A549 (cell line): Measurements from ENCODE around the gene PRICKLE4. TPM values are rescaled to one million over a fixed set of nuclear protein-coding genes. Genes with fewer than 3 reads are reported as not detected.

ENCODE experiments used
- ATAC-seq, 2 experiments: fragments of 200-7000 bp in 1 of 2; fragments of >200 bp in 1 of 2; cut with Nextera tagmentation in 1 of 2; cut with Tn5 transposase in 1 of 2; 3 replicates each; pipeline versions ENCODE4 v1.8.0 to v1.9.1; 2018 to 2020; ENCODE audit warnings: mild to moderate bottlenecking in 1 of 2, moderate library complexity in 1 of 2
- CTCF ChIA-PET: fragments of 300-600 bp; sonication (Branson Sonifier 250); formaldehyde crosslinking; extraction: SDS; loops from one replicate; lab custom pipeline; 2021; ENCODE audit warnings: antibody characterized with exemption, inconsistent platforms; lab: Yijun Ruan, JAX
- POLR2A ChIA-PET: fragments of 350-600 bp; formaldehyde crosslinking; extraction: SDS; loops from one replicate; lab custom pipeline; 2021; ENCODE audit warnings: antibody characterized with exemption, inconsistent platforms; lab: Yijun Ruan, JAX
- DNase-seq, 2 experiments: peaks; one replicate each; pipeline versions ENCODE4 v3.0.0 to v3.0.0-alpha.2; 2011 to 2016; ENCODE audit warnings: low read depth in 1 of 2, low spot score in 1 of 2
- FAIRE-seq: peaks from 2 replicates; lab custom pipeline; 2011; peaks lifted over from hg19 to GRCh38; lab: Jason Lieb, UNC
- H3K27ac ChIP-seq, 2 experiments: fragments of >200 bp; sonication (Bioruptor Twin); formaldehyde crosslinking; 3 replicates each; pipeline ENCODE4 v1.5.1; 2016 to 2017
- H3K4me1 ChIP-seq: fragments of >200 bp; sonication (Bioruptor Twin); formaldehyde crosslinking; 3 replicates; pipeline ENCODE4 v1.6.1; 2016
- H3K4me2 ChIP-seq: fragments of >200 bp; sonication (Bioruptor Twin); formaldehyde crosslinking; 3 replicates; pipeline ENCODE4 v1.6.1; 2016
- H3K4me3 ChIP-seq: fragments of >200 bp; sonication (Bioruptor Twin); formaldehyde crosslinking; 3 replicates; pipeline ENCODE4 v1.5.1; 2016
- H3K9me3 ChIP-seq: fragments of >200 bp; sonication (Bioruptor Twin); formaldehyde crosslinking; 3 replicates; pipeline ENCODE4 v1.6.1; 2016
- BCL3 ChIP-seq: fragments of >200 bp; sonication (Bioruptor Twin); formaldehyde crosslinking; IDR thresholded peaks from 3 replicates; pipeline ENCODE4 v1.6.1; 2016
- CTCF ChIP-seq: fragments of >200 bp; sonication (Bioruptor Twin); formaldehyde crosslinking; IDR thresholded peaks from 3 replicates; pipeline ENCODE4 v1.5.1; 2016
- FOSL2 ChIP-seq, 2 experiments: fragments of 450-650 bp in 1 of 2; fragments of >200 bp in 1 of 2; sonication (Bioruptor Twin) in 1 of 2; formaldehyde crosslinking; IDR thresholded peaks; 2 replicates each; pipeline versions ENCODE4 v1.5.0 to v1.6.1; 2016 to 2020; ENCODE audit warnings: mild to moderate bottlenecking in 1 of 2, moderate library complexity in 1 of 2
- HDAC2 ChIP-seq: fragments of 200-600 bp; sonication (generic); IDR thresholded peaks from 2 replicates; pipeline ENCODE4 v1.6.1; 2016
- JUN ChIP-seq, 2 experiments: fragments of >200 bp; sonication (Bioruptor Twin); formaldehyde crosslinking; IDR thresholded peaks; 2 replicates in 1 of 2; 3 replicates in 1 of 2; pipeline ENCODE4 v1.6.1; 2016 to 2017
- JUNB ChIP-seq: fragments of >200 bp; sonication (Bioruptor Twin); formaldehyde crosslinking; IDR thresholded peaks from 2 replicates; pipeline ENCODE4 v1.6.1; 2016
- KDM5A ChIP-seq: fragments of 200-600 bp; sonication (generic); IDR thresholded peaks from 2 replicates; pipeline ENCODE4 v1.6.1; 2016; ENCODE audit warnings: antibody characterized with exemption, mild to moderate bottlenecking
- MAFK ChIP-seq: fragments of 450-650 bp; IDR thresholded peaks from 2 replicates; pipeline ENCODE4 v1.6.1; 2014; ENCODE audit not compliant: partially characterized antibody
- MAX ChIP-seq: IDR thresholded peaks from 2 replicates; pipeline ENCODE4 v1.6.1; 2012
- MAZ ChIP-seq: fragments of 150-350 bp; IDR thresholded peaks from 2 replicates; pipeline ENCODE4 v1.6.1; 2014; ENCODE audit warnings: antibody characterized with exemption, low read depth, low read length, borderline replicate concordance
- NPAS2 ChIP-seq: fragments of 250-450 bp; sonication (Bioruptor Pico); IDR thresholded peaks from 2 replicates; pipeline ENCODE4 v1.8.0; 2022; ENCODE audit warnings: mild to moderate bottlenecking, moderate library complexity, borderline replicate concordance
- PBX3 ChIP-seq: IDR thresholded peaks from 2 replicates; pipeline ENCODE4 v1.6.1; 2012
- PHF8 ChIP-seq: fragments of 200-600 bp; sonication (generic); IDR thresholded peaks from 2 replicates; pipeline ENCODE4 v1.6.1; 2016; ENCODE audit warnings: low read depth, mild to moderate bottlenecking, antibody characterized with exemption, moderate library complexity, borderline replicate concordance
- POLR2A ChIP-seq: IDR thresholded peaks from 2 replicates; pipeline ENCODE4 v1.6.1; 2012; ENCODE audit warnings: mild to moderate bottlenecking, low read length
- RAD21 ChIP-seq, 2 experiments: fragments of >200 bp in 1 of 2; sonication (Bioruptor Twin) in 1 of 2; formaldehyde crosslinking in 1 of 2; IDR thresholded peaks in 1 of 2; conservative IDR thresholded peaks in 1 of 2; 2 replicates in 1 of 2; 3 replicates in 1 of 2; pipeline ENCODE4 v1.6.1; 2012 to 2018; ENCODE audit warnings: inconsistent platforms in 1 of 2
- SMC3 ChIP-seq: fragments of >200 bp; sonication (Bioruptor Twin); formaldehyde crosslinking; IDR thresholded peaks from 3 replicates; pipeline ENCODE4 v1.6.1; 2018; ENCODE audit warnings: inconsistent platforms
- SREBF2 ChIP-seq: fragments of 450-650 bp; IDR thresholded peaks from 2 replicates; pipeline ENCODE4 v1.6.1; 2014; ENCODE audit warnings: mild to moderate bottlenecking, moderate library complexity
- WGBS: methylation state at CpG from one replicate; pipeline ENCODE4 v1.1.6; 2017; ENCODE audit errors: missing lambda C conversion rate; 5-methylcytosine and 5-hydroxymethylcytosine counted together
- polyA plus RNA-seq, 4 experiments: library from polyadenylated mRNA; depleted of rRNA in 3 of 4; stranded (reverse); fragments of >200 nt; fragmentation: RNase III in 1 of 4; extraction: RNeasy Plus Mini Kit Qiagen cat#74134 plus additional on column Dnase treatment in 1 of 4; gene quantifications; 2 replicates in 3 of 4; 3 replicates in 1 of 4; pipeline ENCODE4 v1.2.3, GENCODE V29; 2011 to 2017

The PRICKLE4 gene
- polyA plus RNA-seq, 2 of the 4 experiments (the other 2 are of a cell fraction): 0.34 to 1.5 TPM

- Histone ChIP-seq H3K4me1 (peaks cover 23% of the 10 kb centered on the region), H3K27ac (peak overlapping the region; percentile 85 to 97), H3K9me3 (no peaks in the 10 kb centered on the region), H3K4me2 (peak overlapping the region; percentile 85), H3K4me3 (peak overlapping the region; percentile 65)
- TF ChIP-seq JUN (IDR thresholded peaks at IDR 0.05) (no peak), MAFK (peak; percentile 56)
- ChIA-PET CTCF (interaction anchor here (0.7 to 8.9 kb wide), 36 partner anchors 8 to 420 kb away, joined by 3 to 111 read pairs (median 5); partner anchors contain the start of genes BYSL, MED20 and TAF8), POLR2A (interaction anchor here (1.0 to 1.2 kb wide), 4 partner anchors 150 to 261 kb away, joined by 3 to 4 read pairs (median 3); no protein-coding TSS in a partner anchor)
- no peak for FAIRE-seq
- ATAC-seq: peak; percentile 14 to 19; a peak in 4 of 6 replicates
- 43% methylated on average over 17 of the region's 29 CpGs for WGBS
- DNase-seq: no peak
These were observed 5.3 kb downstream of the PRICKLE4 start for GRCh38 chr6:41785689-41786450.

GRCh38 chr6:41786451-41787218 lies 6.1 kb downstream of the PRICKLE4 start:
- peak overlapping the region; percentile 85 to 97 for H3K27ac ChIP-seq
- WGBS: 0% methylated on average over 6 of the region's 58 CpGs
- peak overlapping the region; percentile 65 for H3K4me3 ChIP-seq
- peak; percentile 59; the same call in 2 of the 3 replicates for TF ChIP-seq SMC3
- TF ChIP-seq JUNB: no peak
- no peak for TF ChIP-seq NPAS2
- TF ChIP-seq POLR2A: peak; percentile 52
- TF ChIP-seq CTCF: peak; percentile 54
- TF ChIP-seq RAD21 (conservative IDR thresholded peaks at IDR 0.05 in 1 of 2, IDR thresholded peaks at IDR 0.05 in 1 of 2): peak; percentile 49 to 59
- FAIRE-seq (no peak), DNase-seq (peak; percentile 69 to 72), ATAC-seq (peak; percentile 86 to 91)
- no peaks in the 10 kb centered on the region for H3K9me3 ChIP-seq
- POLR2A ChIA-PET: interaction anchor here (0.6 to 2.0 kb wide), 10 partner anchors 23 to 264 kb away, joined by 3 to 18 read pairs (median 3); partner anchors contain the start of genes BYSL, MED20 and TAF8
- peak overlapping the region; percentile 85 for H3K4me2 ChIP-seq
- CTCF ChIA-PET: interaction anchor here (0.6 to 8.9 kb wide), 44 partner anchors 8 to 421 kb away, joined by 3 to 111 read pairs (median 5); partner anchors contain the start of genes BYSL, MED20 and TAF8
- H3K4me1 ChIP-seq: peaks cover 15% of the 10 kb centered on the region

- H3K4me3 ChIP-seq: peak within 1 kb of the TSS; percentile 65
- CTCF ChIA-PET: interaction anchor here (0.6 to 8.9 kb wide), 50 partner anchors 9 to 467 kb away, joined by 3 to 111 read pairs (median 4); partner anchors contain the start of genes BYSL, CCND3, MED20 and TAF8
- WGBS: 0% methylated on average over 31 of the region's 55 CpGs
- DNase-seq (peak; percentile 70 to 94), ATAC-seq (peak; percentile 87 to 90)
- peaks cover 14% of the 10 kb centered on the region for H3K4me1 ChIP-seq
- POLR2A ChIA-PET: interaction anchor here (0.6 to 2.0 kb wide), 10 partner anchors 23 to 263 kb away, joined by 3 to 18 read pairs (median 4); partner anchors contain the start of genes BYSL, MED20 and TAF8
- no peaks in the 10 kb centered on the region for H3K9me3 ChIP-seq
- TF ChIP-seq PHF8: peak; percentile 90
- TF ChIP-seq FOSL2 (IDR thresholded peaks at IDR 0.05): no peak
- TF ChIP-seq FOSL2 (CRISPR knock-in tag; IDR thresholded peaks at IDR 0.05): peak; percentile 14; the same call in 1 of the 2 replicates
- peak; percentile 74 for TF ChIP-seq CTCF
- TF ChIP-seq KDM5A: peak; percentile 93
- TF ChIP-seq POLR2A: peak; percentile 63
- TF ChIP-seq SREBF2: no peak
- TF ChIP-seq PBX3: peak; percentile 74; the same call in 1 of the 2 replicates
- TF ChIP-seq JUN (IDR thresholded peaks at IDR 0.05): peak; percentile 66 to 73
- no peak for TF ChIP-seq MAZ
- peak; percentile 75 for TF ChIP-seq MAX
- no peak for TF ChIP-seq HDAC2
- TF ChIP-seq BCL3: peak; percentile 71; the same call in 2 of the 3 replicates
- TF ChIP-seq, all 56 proteins: peak for 9
- FAIRE-seq: no peak
- peak within 1 kb of the TSS; percentile 85 to 97 for H3K27ac ChIP-seq
- H3K4me2 ChIP-seq: peak within 1 kb of the TSS; percentile 85
These were observed 6.8 kb downstream of the PRICKLE4 start, which contains the start of gene TOMM6 for GRCh38 chr6:41787219-41787917. Gene TOMM6, plus strand, starts transcription at chr6:41787694. Its CDS starts 4 bp downstream, at chr6:41787698.
